Activated T-helper 17 cell treated with anti-CD3 and anti-CD28 coated beads, Interleukin-2, amount 50 U/mL, for 72 hours (primary cell): ENCODE results near the gene HMOX2. TPM values are rescaled to one million over a fixed set of nuclear protein-coding genes. Genes with fewer than 3 reads are reported as not detected.
A peak's percentile ranks its signal among the peaks of the same experiment; 100 is the strongest.

Experiments used
- ATAC-seq: fragments of 150-1000 bp; cut with Tn5 transposase; replicated peaks from 2 replicates; pipeline ENCODE4 v1.10.0; 2021; ENCODE audit warnings: mild to moderate bottlenecking, moderate library complexity
- H3K27ac Mint-ChIP-seq: one replicate; pipeline ENCODE4 v1.8.0; 2022; ENCODE audit warnings: mixed read lengths
- H3K27me3 Mint-ChIP-seq: one replicate; pipeline ENCODE4 v1.8.0; 2022; ENCODE audit warnings: mixed read lengths
- H3K36me3 Mint-ChIP-seq: one replicate; pipeline ENCODE4 v1.8.0; 2022; ENCODE audit warnings: low read depth, mild to moderate bottlenecking, mixed read lengths
- H3K4me1 Mint-ChIP-seq: one replicate; pipeline ENCODE4 v1.8.0; 2022; ENCODE audit warnings: mixed read lengths
- H3K4me3 Mint-ChIP-seq: one replicate; pipeline ENCODE4 v1.8.0; 2022; ENCODE audit warnings: mild to moderate bottlenecking, mixed read lengths
- H3K9me3 Mint-ChIP-seq: one replicate; pipeline ENCODE4 v1.8.0; 2022; ENCODE audit warnings: mixed read lengths
- total RNA-seq, 2 donors: library from RNA; stranded (reverse); gene quantifications; one replicate each; pipeline ENCODE4 v1.2.3, GENCODE V29; 2022

The HMOX2 gene
- total RNA-seq, 2 donors from 2014 or later, result 60.0 to 92.1 TPM

DNA sequence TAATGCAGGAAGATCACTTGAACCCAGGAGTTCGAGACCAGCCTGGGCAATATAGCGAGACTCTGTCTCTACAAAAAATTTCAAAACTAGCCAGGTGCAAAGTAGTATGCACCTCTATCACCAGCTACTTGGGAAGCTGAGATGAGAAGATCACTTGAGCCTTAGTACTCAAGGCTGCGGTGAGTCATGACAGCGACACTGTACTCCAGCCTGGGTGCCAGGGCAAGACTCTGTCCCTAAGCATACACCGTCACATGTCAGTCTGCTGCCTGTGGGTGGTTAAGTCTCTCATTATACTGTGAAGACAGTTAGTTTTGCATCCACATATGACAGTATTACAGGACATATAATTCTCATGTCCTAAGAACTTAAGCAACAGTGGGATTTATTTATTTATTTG, 23.5 kb upstream of the HMOX2 start:
- ATAC-seq, result no peak
- Mint-ChIP-seq H3K36me3 (peaks cover 96% of the 10 kb centered on the region), H3K27ac (peak overlapping the region; percentile 55), H3K27me3 (no peaks in the 10 kb centered on the region), H3K9me3 (no peaks in the 10 kb centered on the region), H3K4me3 (no peak overlapping the region), H3K4me1 (peaks cover 5% of the 10 kb centered on the region)

DNA sequence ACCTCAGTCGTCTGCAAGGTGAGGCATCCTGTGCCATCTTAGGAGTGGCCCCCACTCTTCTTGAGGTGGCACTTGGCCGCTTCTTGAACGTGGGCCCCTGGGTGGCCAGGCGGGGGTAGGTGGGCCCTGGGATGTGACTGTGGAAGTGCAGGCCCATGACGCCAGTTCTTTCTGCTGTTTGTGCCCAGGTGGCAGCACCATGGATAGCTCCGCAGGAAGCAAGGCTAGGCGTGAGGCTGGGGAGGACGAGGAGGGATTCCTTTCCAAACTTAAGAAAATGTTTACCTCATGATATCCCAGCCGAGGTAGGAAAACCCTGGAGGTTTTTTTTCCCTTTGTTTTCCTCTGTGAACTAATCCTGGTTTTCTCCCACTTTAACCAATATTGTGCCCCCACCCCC, 21.6 kb upstream of the HMOX2 start:
- H3K36me3 Mint-ChIP-seq, result peaks cover 92% of the 10 kb centered on the region
- H3K4me1 Mint-ChIP-seq, result peaks cover 12% of the 10 kb centered on the region
- no peak for ATAC-seq
- no peaks in the 10 kb centered on the region for H3K9me3 Mint-ChIP-seq
- no peak overlapping the region for H3K27ac Mint-ChIP-seq
- no peaks in the 10 kb centered on the region for H3K27me3 Mint-ChIP-seq
- H3K4me3 Mint-ChIP-seq, result no peak overlapping the region

DNA sequence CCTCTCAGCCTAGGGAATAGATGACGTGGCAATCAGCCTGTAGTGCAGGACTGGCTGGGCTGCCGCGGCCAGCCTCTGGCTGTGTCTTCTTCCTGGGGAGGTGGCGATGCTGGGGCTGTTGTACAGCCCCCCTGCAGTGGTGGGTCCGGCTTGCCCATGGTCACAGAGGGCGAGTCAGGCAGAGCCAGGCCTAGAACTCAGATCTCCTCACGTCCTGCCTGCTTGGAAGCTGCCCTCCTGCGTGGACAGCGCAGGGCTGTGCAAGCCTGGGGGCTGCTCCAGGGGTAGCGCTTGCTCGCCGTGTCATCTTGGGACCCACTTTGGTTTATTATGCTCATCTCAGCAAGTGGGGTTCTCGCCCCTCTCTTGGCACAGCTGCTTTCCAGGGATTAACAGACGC, 21.1 kb upstream of the HMOX2 start:
- no peak for ATAC-seq
- Mint-ChIP-seq H3K27me3 (no peaks in the 10 kb centered on the region), H3K4me1 (peaks cover 12% of the 10 kb centered on the region), H3K9me3 (no peaks in the 10 kb centered on the region), H3K4me3 (no peak overlapping the region), H3K36me3 (peaks cover 92% of the 10 kb centered on the region), H3K27ac (no peak overlapping the region)

DNA sequence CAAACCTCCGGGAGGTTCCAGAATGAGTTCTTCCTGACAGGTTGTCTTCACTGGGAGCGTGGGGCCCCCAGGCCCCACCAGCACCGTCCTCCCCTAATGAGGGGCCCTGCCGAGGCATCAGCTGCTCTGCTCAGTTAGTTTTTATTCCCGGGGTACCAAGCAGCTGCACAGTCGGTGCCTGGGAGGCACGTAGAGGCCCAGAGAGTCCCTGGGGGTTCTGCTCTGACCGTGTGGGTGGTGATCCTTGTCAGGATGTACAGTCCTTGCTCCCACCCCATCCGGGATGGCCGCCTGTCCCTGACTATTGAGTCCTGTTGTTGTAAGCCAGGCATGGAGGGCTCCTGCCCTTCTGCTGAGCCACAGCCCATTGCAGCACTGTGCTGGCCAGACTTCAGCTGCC, 20.2 kb upstream of the HMOX2 start:
- Mint-ChIP-seq H3K4me3 (no peak overlapping the region), H3K27ac (no peak overlapping the region), H3K4me1 (peaks cover 12% of the 10 kb centered on the region), H3K9me3 (no peaks in the 10 kb centered on the region), H3K27me3 (no peaks in the 10 kb centered on the region), H3K36me3 (peaks cover 91% of the 10 kb centered on the region)
- no peak for ATAC-seq

DNA sequence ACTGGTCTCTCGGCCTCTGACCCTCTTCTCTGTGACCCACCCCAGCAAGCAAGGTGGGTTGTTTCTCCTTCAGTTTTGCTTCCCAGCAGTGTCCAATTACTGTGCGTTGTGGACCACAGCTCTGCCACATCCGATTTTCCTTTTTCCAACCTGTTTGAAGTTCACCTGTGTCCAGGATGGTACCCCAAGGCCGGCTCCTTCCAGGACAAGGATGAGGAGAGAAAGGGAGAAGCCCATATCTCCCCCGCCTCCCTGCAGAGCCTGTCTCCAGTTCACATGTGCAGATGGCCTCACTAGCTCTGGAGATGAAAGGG, 15.3 kb upstream of the HMOX2 start:
- Mint-ChIP-seq H3K27ac (no peak overlapping the region), H3K27me3 (no peaks in the 10 kb centered on the region), H3K4me3 (no peak overlapping the region), H3K36me3 (peaks cover 80% of the 10 kb centered on the region), H3K4me1 (peaks cover 12% of the 10 kb centered on the region), H3K9me3 (no peaks in the 10 kb centered on the region)
- no peak for ATAC-seq

DNA sequence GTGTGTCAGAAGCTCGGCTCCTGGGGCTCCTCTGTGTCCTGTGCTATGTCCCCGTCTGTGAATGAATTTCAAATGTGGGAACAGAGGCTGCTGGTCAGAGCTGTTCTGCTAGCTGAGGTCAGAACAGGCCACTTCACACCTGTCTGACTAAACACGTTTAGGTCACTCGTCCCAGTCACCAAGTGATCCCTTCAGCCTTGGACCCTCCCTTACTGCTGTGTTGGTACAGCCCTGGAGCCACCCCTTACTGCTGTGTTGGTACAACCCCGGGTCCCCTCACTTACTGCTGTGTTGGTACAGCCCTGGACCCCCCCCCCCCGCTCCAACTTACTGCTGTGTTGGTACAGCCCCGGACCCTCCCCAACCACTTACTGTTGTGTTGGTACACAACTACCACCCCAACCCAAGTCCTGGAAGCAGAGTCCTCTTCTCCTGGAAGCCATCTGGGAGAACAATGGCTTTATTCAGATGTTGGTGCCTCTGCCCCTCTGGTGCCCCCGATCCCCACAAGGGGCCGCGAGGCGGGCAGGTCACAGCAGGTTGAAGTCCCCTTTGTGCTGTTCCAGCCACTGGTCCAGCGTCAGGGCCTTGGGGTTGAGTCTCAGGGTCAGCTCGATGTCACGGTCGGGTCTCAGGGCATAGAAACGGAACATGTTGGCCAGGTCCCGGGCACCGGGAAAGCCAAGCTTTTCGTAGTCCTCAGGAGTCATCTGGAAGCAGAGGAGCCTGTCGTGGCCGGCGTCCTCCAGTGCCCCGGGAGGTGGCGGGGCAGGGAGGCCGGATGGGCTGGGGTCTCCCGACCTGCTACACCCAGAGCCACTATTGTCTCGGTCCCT, 14.7 kb upstream of the HMOX2 start:
- no peaks in the 10 kb centered on the region for H3K27me3 Mint-ChIP-seq
- no peak overlapping the region for H3K27ac Mint-ChIP-seq

DNA sequence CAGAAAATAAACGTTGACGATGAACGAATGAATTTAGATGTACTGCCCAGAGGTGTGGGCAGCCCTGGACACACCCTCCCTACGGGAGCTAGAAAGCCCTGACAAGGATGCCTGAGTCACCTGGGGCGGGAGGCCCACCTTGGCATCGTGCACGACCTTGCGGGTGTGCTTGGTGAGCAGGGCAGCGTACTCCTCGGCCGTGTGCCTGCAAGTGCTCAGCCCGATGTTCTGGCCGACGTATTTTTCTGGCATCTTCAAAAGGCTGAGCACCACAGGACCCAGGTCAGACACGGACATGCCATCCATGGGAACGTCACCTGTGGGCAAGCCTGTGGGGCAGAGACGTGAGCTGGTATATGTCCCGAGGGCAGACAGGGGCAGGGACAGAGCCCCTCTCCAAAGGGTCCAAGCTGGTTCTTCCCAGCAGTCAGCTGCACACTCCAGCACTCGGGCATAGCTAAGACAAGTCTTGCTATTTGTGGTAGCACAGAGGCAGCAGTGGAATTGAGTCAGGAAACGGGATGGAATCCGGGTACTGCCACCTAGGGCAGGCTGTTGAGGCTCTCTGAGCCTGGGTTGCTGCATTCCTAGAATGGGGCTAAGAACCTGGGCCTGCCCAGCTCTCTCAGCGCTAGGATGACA, 12.6 kb upstream of the HMOX2 start:
- H3K9me3 Mint-ChIP-seq, result no peaks in the 10 kb centered on the region
- peaks cover 82% of the 10 kb centered on the region for H3K36me3 Mint-ChIP-seq
- no peaks in the 10 kb centered on the region for H3K27me3 Mint-ChIP-seq
- peaks cover 11% of the 10 kb centered on the region for H3K4me1 Mint-ChIP-seq
- peak overlapping the region; percentile 59 for H3K27ac Mint-ChIP-seq
- no peak for ATAC-seq
- H3K4me3 Mint-ChIP-seq, result no peak overlapping the region

More for the DNA sequence above, 14.7 kb upstream of the HMOX2 start:
- peaks cover 80% of the 10 kb centered on the region for H3K36me3 Mint-ChIP-seq
- H3K9me3 Mint-ChIP-seq, result no peaks in the 10 kb centered on the region
- no peak overlapping the region for H3K4me3 Mint-ChIP-seq
- peaks cover 12% of the 10 kb centered on the region for H3K4me1 Mint-ChIP-seq
- no peak for ATAC-seq

DNA sequence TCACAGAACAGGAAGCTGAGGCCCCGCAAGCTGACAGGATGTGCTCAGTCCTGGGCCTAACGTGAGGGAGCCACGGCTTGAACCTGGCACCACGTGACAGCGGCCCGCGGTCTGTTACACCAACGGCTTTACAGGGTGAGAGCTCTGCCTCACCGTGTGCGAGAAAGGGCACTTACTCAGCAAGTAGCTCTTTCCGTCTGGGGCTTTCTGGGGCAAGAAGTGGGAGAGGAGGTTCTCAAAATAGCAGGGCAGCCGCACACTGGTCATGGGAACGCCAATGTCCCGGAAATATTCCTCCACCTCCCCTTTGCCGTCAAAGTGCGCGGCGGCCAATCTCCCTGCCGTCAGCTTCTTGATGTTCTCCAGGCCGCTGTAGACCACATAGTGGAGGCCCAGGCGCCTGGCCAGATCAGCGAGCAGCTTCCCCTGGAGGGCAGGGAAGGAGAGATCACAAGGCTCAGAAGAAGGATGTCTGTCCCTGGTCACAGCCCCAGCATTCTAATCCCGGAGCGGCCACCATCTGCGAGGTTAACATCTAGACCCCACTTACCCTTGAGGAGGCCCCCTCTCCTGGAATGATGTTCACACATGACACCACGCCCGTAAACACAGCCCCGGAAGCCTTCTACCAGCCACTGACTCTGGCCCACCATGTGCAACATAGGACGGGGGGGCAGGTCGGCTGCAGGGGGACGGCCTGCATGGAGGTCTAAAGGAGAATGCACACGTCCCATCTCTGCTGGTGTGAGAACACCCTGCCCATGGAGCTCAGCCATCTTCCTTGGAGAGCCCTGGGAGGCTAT, 10.0 kb upstream of the HMOX2 start:
- Mint-ChIP-seq H3K9me3 (no peaks in the 10 kb centered on the region), H3K27me3 (no peaks in the 10 kb centered on the region), H3K4me3 (peak overlapping the region; percentile 76), H3K4me1 (peaks cover 4% of the 10 kb centered on the region), H3K27ac (peak overlapping the region; percentile 88), H3K36me3 (peaks cover 78% of the 10 kb centered on the region)
- ATAC-seq, result peak; percentile 99

DNA sequence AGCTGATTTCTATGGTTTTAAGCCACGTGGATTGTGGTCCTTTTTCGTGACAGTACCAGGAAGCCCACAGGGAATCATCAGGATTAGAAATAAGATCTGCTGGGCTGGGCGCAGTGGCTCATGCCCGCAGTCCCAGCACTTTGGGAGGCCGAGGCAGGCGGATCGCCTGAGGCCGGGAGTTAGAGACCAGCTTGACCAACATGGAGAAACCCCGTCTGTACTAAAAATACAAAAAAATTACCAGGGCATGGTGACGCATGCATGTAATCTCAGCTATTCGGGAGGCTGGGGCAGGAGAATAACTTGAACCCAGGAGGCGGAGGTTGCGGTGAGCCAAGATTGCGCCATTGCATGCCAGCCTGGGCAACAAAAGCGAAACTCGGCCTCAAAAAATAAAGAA, 8.3 kb upstream of the HMOX2 start:
- Mint-ChIP-seq H3K27ac (no peak overlapping the region), H3K36me3 (peaks cover 88% of the 10 kb centered on the region), H3K9me3 (no peaks in the 10 kb centered on the region), H3K27me3 (no peaks in the 10 kb centered on the region), H3K4me3 (no peak overlapping the region), H3K4me1 (peaks cover 4% of the 10 kb centered on the region)
- no peak for ATAC-seq

DNA sequence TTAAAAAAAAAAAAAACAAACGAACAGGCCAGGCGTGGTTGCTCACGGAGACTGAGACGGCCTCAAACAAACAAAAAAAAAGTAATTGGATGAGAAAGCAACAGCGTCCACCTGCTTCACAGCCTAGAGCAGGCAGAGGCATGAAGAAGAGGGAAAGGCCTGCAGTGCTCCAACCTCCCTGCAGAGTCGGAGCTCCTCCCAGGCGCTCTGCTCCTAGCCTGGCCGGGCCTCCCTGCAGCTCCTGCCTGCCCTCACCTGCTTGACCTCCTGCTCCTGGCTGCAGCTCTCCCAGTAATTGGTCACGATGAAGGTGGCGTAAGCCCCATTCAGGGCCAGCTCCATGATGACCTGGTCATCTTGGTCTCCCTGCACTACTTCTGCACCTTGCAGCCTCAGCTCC, 7.2 kb upstream of the HMOX2 start:
- Mint-ChIP-seq H3K4me1 (peaks cover 10% of the 10 kb centered on the region), H3K36me3 (peaks cover 88% of the 10 kb centered on the region), H3K27me3 (no peaks in the 10 kb centered on the region), H3K27ac (no peak overlapping the region), H3K4me3 (no peak overlapping the region), H3K9me3 (no peaks in the 10 kb centered on the region)
- ATAC-seq, result no peak

DNA sequence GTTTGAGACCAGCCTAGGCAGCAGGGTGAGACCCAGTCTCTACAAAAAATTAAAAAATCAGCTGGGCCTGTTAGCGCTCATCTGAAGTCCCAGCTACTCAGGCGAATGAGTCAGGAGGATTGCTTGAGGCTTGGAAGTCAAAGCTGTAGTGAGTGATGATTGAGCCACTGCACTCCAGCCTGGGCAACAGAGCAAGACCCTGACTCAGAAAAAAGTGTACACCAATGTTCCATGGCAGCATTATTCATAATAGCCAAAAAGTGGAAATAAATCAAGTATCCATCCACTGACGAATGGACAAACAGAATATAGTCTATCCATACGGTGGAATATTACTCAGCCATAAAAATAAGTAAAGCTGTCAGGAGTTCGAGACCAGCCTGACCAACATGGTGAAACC, 4.3 kb upstream of the HMOX2 start:
- Mint-ChIP-seq H3K27ac (no peak overlapping the region), H3K36me3 (peaks cover 66% of the 10 kb centered on the region), H3K4me1 (peaks cover 16% of the 10 kb centered on the region), H3K27me3 (no peaks in the 10 kb centered on the region), H3K9me3 (no peaks in the 10 kb centered on the region), H3K4me3 (peak overlapping the region; percentile 83)
- ATAC-seq, result no peak

DNA sequence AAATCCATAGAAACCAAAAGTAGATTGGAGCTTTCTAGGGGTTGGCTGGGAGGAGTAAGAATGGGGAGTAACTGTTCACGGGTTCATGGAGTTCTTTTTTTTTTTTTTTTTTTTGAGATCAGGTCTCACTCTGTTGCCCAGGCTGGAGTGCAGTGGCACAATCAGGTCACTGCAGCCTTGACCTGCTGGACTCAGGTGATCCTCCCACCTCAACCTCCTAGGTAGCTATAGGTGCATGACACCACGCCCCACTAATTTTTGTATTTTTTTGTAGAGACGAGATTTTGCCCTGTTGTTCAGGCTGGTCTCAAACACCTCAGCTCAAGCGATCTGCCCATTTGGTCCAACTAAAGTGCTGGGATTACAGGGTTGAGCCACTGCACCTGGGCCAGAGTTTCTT, 3.3 kb upstream of the HMOX2 start:
- Mint-ChIP-seq H3K27ac (peak overlapping the region; percentile 52), H3K27me3 (no peaks in the 10 kb centered on the region), H3K4me3 (peak overlapping the region; percentile 83), H3K9me3 (no peaks in the 10 kb centered on the region), H3K36me3 (peaks cover 62% of the 10 kb centered on the region), H3K4me1 (peaks cover 15% of the 10 kb centered on the region)
- no peak for ATAC-seq

DNA sequence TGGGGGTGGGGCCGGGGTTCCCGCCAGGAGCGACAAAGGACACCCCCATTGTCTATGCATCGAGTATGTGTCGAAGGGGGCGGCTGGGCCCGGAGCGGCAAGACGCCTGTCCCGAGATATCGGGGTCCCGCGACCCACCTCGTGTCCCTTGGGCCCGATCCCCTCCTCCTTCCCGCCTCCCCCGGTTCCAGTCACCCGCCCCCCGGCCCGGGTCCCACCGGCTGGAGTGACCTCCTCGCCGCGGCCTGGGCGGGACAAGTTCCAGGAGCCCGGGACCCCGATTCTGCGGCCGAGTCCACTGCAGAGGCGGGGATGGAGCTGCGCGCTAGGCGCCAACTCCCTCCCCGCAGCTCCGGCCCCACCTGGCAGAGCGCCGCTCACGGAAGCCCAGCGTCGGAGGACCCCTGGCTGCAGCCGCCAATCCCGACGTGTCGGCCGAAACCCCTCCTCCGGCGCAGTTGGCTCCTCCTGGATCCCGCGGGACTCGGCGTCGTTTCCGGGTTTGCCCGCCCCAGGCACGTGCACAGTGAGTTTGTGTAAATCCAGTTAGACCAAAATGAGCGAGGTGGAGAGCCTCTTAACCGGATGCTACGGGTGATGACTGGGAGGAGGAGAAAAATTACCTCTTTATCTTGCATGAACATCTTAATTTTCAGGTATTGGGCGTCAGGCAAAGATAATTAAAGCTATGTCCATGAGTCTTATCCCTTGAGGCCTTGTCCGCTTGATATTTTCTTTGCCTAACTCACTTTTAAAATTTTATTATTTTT, 1.8 kb upstream of the HMOX2 start, which contains the start of gene NMRAL1:
Gene NMRAL1 (minus strand): TSS at position 434 of the 770 bp plus-strand sequence. CDS start 493 bp downstream, outside the sequence.
- peak; percentile 56 for ATAC-seq
- Mint-ChIP-seq H3K9me3 (no peaks in the 10 kb centered on the region), H3K27ac (peak within 1 kb of the TSS; percentile 91), H3K36me3 (peaks cover 58% of the 10 kb centered on the region), H3K27me3 (no peaks in the 10 kb centered on the region), H3K4me3 (peak within 1 kb of the TSS; percentile 83), H3K4me1 (peaks cover 24% of the 10 kb centered on the region)

DNA sequence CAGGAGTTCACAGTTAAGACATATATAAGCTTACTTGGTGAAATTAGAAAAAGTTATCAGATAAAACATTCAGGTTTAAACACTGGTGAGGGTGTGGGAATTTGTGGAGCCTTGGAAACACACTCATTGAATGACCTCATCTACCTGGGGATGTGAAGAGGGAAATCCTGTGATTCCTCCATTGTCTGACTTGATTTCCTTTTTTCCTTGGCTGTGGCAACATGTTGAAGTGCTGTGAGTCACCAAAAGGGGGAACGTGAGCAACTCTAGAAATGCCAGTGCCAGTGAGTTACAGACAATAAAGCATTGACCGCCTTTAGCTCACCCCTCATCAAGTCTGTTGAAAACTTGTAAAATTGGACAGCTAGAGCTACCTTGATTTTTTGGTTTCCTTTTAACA, 1.8 kb downstream of the HMOX2 start:
- Mint-ChIP-seq H3K4me1 (peaks cover 37% of the 10 kb centered on the region), H3K27me3 (no peaks in the 10 kb centered on the region), H3K4me3 (peak overlapping the region; percentile 83), H3K9me3 (no peaks in the 10 kb centered on the region), H3K36me3 (peaks cover 48% of the 10 kb centered on the region), H3K27ac (peak overlapping the region; percentile 85)
- ATAC-seq, result no peak
